Suprapubic skin (tissue), 4 donors: ENCODE measurements around the gene TBC1D4.

Experiments
- CTCF ChIP-seq, 2 donors: fragments of 200-600 bp in 1 of 2; fragments of 450-650 bp in 1 of 2; sonication (generic) in 1 of 2; IDR thresholded peaks; one replicate each; pipeline ENCODE4 v1.5.1; 2016 to 2019; ENCODE audit warnings: antibody characterized with exemption in 2 of 2, mild to moderate bottlenecking in 1 of 2, moderate library complexity in 1 of 2
- EP300 ChIP-seq: sonication (generic); formaldehyde crosslinking; IDR thresholded peaks from one replicate; pipeline ENCODE4 v1.6.1; 2017; ENCODE audit warnings: antibody characterized with exemption
- POLR2A ChIP-seq, 2 donors: fragments of 450-650 bp; IDR thresholded peaks; one replicate each; pipeline ENCODE4 v1.6.1; 2017; ENCODE audit warnings: antibody characterized with exemption in 2 of 2, mild to moderate bottlenecking in 2 of 2, moderate library complexity in 2 of 2
- POLR2AphosphoS5 ChIP-seq, 3 donors: sonication (generic); formaldehyde crosslinking; IDR thresholded peaks; one replicate each; pipeline ENCODE4 v1.6.1; 2017; ENCODE audit warnings: antibody characterized with exemption in 3 of 3

- TF ChIP-seq EP300: no peak
- no peak for TF ChIP-seq CTCF (IDR thresholded peaks at IDR 0.05)
- no peak for TF ChIP-seq POLR2AphosphoS5 (IDR thresholded peaks at IDR 0.05)
- TF ChIP-seq POLR2A (IDR thresholded peaks at IDR 0.05): no peak
Observed at GRCh38 chr13:75250526-75251178, 231.3 kb downstream of the TBC1D4 start.
